NCI-H1436 treated with DMSO at 0.1 percent for 48 hours (cell line): ENCODE data around the gene NPNT.

ENCODE experiments used
- DNase-seq: peaks from one replicate; lab custom pipeline; 2025; lab: John Stamatoyannopoulos, UW

NPNT gene

DNA sequence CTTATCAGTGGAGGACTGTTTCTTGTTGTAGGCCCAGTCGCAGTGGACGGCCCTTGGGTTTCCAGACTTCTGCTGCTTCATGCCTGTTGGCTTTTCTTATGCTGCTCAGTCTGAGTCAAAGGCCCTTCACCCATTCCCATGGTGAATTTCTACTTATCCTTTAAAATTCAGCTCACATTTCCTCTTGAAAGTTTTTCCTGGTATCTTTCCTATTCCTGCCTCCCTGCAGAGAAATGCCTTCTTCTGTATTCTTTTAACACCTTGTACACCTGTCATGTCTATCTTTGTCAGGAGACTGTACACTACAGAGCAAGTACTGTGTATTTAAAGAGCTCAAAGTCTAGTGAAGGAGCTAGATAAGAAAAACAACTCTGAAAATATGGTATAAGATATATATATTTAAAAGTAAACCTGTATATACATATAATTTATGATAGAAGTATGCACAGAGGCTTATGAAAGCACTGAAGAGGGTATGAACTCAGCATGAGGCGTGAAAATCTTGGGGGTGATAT lies 22.0 kb downstream of the NPNT start:
- DNase-seq, result no peak

DNA sequence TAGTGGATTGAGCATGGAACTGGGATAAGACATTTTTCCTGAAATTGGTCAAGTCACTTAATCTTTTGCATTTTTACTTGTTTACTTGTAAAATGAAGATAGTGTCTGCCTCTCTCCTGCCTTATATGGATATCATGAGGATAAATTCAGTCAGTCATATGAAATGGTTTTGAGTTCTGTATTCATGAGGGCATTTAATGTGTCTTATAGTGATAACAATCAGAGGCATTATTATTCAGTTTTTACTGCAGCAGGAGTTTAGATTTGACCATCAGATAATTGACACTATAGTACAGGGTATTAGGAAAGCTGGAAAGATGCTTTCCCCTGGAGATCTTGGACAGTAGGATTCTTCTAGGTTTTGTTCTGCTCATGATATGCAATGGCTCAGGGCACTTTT lies 26.0 kb downstream of the NPNT start:
- DNase-seq, result no peak

DNA sequence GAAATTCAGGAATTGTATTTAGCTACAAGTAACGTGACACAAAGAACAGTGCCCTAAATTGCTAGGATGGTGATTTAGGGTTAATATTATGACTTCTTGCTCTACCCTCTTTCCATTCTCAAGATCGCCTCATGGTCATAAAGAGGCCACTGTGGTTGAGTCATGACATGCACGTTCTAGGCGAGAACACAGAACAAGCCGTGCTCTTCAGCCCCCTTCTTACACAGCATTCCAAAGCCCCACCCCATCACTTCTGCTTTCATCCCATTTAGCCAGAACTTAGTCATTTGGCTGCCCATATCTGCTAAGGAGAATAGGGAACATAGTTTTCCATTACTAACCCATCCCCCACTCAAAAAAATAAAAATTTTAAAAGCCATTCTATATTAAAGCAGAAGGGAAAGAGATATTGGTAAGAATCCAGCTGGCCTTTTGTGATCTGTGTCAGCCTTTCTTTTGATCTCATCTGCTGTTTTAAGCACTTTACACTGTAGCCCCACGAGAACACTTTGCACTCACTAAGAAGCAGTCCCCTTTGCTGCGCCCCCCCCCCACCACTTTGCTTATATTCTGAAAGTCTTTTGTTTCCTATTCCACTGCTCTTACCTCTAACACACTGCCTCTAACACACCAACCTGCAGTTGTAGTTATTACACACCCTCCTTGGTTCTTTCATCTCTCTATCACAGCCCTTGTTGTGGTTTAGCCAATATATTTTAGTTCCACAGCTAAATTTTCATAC lies 28.4 kb downstream of the NPNT start:
- DNase-seq, result no peak

DNA sequence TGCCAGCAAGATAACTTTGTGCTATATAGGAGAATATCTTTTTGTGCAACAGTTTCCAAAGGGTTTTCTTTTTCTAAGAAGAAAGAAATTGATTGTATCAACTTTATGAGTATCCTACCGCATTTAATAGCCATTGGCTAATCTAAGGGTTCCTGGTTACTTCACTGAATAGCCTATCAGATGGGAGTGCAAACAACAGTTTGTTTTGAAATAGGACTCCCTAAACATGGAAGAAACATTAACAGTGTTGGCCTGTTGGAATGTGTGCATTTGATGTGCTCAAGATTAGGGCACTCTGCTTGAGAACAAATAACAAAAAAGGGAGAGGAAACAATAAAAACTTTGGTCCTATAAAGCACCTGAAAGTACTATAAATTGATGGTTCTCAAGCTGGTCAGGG lies 29.1 kb downstream of the NPNT start:
- DNase-seq, result no peak

DNA sequence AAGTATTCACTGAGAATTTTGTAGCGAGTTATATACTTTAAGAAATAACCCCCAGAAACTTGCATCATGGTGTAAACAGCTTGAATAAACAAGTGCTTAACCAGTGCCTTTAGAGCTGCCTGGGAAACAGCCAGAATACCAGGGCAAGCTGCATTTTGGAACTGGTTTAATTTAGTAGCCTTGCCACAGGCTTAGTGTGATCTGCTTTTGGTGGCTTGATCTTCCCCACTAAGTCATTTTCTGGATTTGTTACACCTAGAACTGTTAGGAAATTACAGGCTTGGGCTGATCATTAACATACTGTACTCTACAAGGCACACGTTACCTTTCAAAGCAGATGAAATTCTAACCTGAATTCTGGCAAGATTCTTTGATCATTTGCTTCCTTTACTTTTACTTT lies 35.4 kb downstream of the NPNT start:
- DNase-seq, result no peak

DNA sequence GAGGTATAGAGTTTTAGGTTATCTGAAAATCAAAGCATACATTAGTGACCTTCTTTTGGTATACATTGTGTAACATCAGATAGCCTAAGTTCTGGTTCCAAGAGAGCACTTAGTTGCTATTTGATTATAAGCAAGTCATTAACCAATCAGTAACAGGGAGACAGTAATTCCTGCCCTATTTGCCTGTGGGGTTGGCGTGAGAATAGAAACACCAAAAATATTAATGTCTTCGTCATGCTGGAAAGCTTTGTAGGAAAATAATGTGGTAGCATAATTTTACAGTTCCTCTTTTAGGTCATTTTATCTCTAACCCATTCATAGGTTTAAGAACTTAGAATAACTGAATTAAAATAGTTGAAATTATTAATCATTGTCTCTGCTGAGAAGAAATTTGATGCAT lies 37.8 kb downstream of the NPNT start:
- no peak for DNase-seq

DNA sequence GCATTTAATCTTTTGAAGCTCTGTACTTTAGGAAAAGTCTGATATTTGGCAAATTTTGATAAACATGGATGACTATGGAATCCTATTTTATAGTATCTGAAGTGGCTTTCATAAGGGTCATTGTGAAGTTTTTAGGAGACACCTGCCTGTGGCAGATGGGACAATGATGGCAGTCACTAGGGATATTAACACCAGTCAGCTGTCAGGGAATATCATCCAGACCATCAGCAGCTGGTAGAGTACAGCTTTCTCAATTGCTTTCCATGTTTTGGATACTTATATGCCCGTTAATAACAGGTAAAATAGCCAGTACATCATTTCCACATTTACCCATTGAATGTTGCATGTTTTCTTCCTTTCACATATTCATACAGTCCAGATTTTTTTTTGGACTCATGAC lies 39.1 kb downstream of the NPNT start:
- DNase-seq, result no peak

DNA sequence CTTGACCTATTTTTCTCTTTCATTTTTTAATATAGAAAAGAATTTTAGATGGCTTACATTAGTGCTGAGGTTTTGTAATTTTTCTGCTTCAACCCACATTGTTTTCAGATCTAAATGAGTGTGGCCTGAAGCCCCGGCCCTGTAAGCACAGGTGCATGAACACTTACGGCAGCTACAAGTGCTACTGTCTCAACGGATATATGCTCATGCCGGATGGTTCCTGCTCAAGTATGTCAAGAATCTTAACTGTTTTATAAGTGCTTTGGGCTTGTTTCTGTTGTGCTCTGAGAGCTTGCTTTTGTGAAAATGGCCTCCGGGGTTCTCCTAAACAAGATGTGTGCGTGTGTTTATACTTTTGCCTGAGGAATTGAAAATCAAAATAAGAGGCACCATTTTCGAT lies 41.6 kb downstream of the NPNT start:
- DNase-seq, result no peak

DNA sequence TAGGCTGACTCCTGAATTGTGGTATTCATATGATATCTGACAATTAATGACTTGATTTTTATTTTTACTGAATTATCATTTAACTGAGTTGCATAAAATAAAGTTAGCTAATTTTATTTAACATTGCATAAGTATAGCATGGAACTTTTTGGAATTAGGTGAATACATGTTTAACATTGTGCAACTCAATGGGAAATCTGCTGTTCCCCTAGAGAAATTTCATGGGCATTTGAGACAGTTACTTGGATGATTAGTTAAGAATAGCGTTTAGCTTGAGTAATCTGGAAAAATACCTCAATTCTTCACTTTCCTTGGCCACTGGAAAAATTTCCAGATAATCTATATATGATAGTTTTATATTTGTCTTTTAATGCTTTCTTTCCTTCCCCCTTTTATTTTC lies 42.5 kb downstream of the NPNT start:
- DNase-seq, result no peak

DNA sequence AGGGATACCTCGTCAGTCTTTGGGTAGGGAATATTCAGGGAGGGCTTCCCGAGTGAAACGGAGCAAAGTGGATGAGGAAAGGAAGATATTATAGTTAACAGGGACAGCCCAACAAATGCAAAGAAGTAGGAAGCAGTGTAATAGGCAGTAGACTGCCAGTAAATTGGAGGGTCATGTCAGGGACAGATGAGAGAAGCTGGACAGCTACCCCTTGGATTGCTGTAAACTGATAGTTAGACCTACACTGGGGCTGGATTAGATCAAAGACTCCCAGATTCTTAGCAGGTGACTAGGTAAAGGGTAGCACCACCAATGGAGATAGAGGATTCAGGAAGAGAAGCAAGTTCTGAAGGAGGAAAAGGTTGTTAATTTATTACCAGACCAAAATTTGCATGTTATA lies 48.0 kb downstream of the NPNT start:
- DNase-seq, result no peak

DNA sequence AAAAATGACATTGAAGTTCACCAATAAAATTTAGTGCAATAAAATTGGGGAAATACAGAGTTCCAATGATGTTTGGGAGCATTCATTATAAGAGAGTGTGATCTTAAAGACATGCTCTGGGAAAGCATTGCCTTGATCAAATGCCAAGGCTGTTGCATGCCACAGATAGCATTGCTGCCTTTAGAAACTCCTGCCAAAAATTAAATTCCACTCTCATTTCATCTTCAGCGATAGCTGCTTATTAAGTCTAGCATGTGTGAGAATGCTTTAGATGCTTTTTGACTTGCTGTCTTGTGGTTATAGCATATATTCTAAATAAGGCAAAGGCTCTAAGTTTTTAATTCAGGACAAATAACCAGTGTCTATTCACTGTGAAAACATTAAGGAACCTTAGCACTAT lies 49.3 kb downstream of the NPNT start:
- no peak for DNase-seq

DNA sequence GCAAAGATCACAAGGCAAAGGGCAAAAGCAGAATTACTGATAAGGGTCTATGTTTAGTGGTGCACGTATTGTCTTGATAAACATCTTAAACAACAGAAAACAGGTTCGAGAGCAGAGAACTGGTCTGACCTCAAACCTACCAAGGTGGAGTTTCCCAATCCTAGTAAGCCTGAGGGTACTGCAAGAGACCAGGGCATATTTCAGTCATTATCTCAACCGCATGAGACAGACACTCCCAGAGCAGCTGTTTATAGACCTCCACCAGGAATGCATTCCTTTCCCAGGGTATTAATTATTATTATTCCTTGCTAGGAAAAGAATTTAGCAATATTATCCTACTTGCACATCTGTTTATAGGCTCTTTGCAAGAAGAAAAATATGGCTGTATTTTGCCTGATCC lies 51.5 kb downstream of the NPNT start:
- DNase-seq, result no peak

DNA sequence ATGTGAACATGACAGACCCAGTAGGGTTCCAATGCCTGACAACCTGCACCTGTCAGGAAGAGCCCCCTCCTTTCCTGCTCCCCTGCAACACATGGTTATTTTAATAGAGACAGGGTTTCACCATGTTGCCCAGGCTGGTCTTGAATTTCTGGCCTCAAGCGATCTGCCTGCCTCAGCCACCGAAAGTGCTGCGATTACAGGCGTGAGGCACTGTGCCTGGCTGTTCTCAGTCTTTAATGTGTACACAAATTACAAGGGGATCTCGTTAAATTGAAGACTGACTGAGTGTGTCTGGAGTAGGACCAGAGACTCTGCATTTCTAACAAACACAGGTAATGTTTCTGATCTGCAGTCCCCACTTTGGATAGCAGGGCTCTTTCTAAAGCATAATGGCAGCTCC lies 55.4 kb downstream of the NPNT start:
- DNase-seq, result no peak

DNA sequence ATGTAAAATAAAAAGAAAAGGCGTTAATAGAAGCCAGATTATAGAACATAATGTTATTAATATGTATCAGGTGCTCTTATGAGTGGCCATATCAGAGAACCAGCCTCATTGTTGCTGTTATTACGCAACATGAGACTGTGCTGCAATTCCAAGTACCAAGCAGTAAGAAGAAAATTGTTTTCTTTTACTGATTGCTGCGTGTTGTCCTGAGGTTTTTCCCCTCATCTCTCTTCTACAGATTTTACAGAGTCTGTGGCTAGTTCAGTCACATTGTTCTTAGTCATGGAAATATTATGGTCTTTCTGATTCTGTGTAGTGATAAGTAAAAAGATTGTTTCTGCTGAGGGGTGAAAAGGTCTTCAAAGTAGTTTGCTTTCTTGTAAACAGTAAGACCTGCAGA lies 55.9 kb downstream of the NPNT start:
- no peak for DNase-seq

DNA sequence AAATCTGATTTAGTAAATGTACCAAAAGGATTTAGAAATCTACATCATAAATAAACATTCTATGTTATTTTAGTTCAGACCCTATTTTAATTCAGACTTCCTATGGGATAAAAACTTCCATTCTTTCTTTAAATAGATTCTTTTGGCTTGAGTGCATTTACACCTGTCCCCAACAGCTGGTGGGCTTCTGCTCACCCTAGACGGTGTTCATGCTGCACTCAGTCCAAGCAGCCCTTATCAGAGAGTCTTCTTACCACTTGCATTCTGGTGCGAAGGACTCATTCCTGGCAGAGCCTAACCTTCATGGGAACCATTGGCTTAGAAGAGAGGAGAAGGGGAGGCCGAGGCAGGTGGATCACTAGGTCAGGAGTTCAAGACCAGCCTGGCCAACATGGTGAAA lies 57.3 kb downstream of the NPNT start:
- no peak for DNase-seq

DNA sequence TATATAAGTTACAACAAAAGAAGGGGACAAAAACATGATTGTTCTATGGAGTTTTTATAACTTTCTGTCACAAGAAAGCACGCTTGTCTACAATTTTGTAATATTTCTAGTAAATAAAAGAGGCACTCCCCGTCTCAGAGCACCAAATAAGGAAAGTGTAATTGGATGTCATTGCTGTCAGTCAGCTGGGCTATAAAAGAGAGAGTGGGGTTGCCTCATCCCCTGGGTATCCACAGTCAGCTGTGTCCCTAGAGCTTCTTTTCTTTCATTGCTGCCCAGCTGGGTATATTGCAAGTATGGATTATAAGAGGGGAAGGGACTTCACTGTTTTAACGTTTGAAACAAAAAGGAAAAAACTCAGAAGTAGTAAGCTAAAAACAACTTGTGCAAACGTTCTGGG lies 61.3 kb downstream of the NPNT start:
- DNase-seq, result no peak

DNA sequence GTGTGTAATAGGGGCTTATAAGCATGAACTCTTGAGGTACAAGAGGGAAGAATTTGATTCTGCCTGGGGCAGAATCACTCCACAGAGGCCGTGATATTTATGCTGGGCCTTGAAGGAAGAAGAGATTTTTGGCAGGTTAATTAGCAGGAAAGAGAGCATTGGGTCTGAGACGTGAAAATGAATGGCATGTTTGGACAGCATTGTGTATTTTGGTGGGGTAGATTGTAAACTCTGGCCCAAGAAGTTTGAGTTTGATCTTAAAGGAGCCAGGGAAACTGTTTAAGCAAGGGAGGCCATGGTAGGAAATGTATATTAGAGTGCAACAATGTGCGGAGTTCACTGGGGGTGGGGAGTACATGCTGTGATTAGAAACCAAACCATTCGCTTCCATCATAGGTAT lies 62.4 kb downstream of the NPNT start:
- DNase-seq, result no peak

DNA sequence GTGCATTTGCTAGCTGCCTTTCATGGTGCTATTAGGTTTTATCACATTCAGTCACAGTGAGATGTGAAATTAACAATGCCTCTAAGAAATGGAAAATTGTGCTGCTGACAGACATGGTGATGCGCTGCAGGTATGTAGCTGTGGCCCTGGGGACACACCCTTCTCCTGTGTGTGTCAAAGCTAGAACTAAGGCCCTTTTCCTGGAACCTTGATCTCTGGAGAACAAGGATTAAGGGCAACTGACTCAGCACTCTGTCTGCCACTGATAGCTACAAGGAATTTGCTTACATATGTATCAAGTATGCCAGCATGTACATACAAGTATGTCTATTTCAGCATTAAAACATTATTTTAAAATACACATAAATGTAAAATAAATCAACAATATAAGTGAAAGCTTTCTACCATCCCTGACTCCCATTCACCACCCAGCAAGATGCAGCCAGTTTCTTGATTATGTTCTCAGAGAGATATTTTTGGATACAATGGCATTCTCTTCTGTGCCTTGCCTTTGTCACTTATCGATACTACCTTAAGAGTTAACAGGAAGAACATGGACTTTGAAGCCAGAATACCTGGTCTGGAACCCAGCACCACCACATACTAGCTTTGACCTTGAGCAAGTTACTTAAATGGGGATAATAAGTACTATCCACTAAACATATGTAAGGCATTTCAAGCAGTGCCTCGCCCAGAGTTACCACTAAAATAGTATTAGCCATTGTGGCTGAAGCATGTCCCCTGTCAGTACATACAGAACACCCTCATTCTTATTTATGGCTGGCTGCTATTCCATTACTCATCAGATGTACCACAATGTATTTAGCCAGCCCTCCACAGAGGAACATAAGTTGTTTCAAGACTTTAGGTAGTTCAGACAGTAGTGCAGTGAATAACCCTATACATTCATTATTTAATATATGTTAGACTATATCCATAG lies 68.5 kb downstream of the NPNT start:
- DNase-seq, result no peak

DNA sequence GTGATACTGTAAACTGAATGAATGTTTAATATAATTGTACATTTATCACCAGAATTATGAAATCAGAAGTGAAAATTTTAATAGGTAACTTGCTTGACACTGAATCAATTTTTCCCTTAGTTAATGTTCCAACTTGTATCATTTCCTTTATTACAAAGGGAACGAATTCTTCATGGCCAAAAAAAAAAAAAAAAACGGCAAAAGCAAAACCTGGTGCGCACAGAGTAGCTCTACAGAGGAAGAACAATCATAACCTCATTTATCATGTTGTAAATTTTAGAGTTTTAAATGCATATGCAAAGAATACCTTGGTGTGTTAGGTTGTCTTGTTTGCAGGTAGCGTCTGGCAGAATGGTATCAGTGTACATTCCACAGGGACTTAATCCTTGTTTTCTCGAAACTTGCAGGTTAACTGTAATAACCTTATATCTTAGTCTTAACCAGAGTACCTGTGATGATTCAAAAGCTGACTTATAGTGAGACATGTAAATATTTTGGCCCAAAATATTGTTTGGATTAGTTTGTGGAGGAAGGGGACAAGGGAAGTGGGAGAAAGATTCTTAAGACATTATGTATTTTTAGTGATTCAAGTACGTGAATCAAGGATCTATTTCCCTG lies 70.0 kb downstream of the NPNT start:
- no peak for DNase-seq

DNA sequence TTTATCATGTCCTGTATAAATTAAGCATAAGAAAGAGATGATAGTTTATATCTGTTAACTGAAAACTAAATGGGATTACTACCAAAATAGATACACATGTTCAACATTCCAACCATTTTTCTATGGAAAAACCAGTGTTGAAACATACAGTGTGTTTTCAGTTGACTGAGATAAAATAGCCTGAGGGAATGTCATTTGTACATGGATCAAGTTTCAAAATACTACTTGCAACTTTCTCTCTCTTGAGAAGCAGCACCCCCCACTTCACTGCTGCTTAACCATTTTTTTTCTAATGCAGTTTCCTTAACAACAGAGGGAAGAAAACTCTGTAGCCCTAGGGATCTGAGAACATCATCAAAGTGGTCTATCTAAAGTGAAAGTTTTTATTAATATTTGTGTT lies 70.8 kb downstream of the NPNT start:
- DNase-seq, result no peak

DNA sequence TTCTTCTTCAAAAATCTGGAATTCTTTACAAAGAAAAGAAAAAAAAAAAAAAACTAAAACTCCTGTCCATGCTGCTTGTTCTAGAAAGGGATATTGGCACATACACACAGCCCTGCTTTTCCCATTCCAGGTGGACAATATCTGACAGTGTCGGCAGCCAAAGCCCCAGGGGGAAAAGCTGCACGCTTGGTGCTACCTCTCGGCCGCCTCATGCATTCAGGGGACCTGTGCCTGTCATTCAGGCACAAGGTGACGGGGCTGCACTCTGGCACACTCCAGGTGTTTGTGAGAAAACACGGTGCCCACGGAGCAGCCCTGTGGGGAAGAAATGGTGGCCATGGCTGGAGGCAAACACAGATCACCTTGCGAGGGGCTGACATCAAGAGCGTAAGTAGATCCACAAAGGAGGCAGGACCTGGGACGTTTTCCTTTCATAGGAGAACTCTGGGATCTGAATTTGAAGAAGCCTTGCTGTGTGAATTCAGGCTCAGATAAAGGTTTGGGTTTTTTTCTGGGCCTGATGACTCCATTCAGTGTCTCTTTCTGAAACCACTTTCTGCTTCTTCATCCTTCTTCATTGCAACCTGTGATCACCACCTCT lies 71.9 kb downstream of the NPNT start:
- no peak for DNase-seq

DNA sequence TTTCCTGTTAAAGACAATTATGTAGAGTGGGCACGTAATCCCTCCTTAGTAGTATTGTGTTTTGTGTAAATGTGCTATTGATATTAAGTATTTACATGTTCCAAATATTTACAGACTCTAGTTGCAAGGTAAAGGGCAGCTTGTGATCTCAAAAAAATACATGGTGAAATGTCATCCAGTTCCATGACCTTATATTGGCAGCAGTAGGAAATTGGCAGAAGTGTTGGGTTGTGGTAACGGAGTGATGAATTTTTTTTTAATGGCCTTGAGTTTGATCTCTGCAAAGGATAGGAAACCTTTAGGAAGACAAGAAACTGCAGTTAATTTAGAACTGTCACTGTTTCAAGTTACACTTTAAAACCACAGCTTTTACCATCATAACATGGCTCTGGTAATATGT lies 74.3 kb downstream of the NPNT start:
- no peak for DNase-seq
